ACC112 (cell line): ENCODE data around the gene MTCL3.

ENCODE experiments used
- H2AFZ ChIP-seq: fragments of 200-600 bp; sonication (generic); one replicate; pipeline ENCODE4 v1.6.0; 2017; ENCODE audit warnings: antibody characterized with exemption, low read length; ENCODE audit not compliant: unreplicated experiment
- H3K27ac ChIP-seq: fragments of 200-600 bp; sonication (generic); 2 replicates; pipeline ENCODE4 v1.5.1; 2014; ENCODE audit warnings: low read depth, mild to moderate bottlenecking, antibody characterized with exemption, low read length, moderate library complexity
- H3K27me3 ChIP-seq: fragments of 200-600 bp; sonication (generic); 2 replicates; pipeline ENCODE4 v1.6.1; 2014; ENCODE audit warnings: mild to moderate bottlenecking, antibody characterized with exemption, low read length, moderate library complexity, mixed read lengths; ENCODE audit not compliant: insufficient read depth
- H3K36me3 ChIP-seq: fragments of 200-600 bp; sonication (generic); 2 replicates; pipeline ENCODE4 v1.6.1; 2016; ENCODE audit warnings: mild to moderate bottlenecking, antibody characterized with exemption, low read length, moderate library complexity, mixed read lengths; ENCODE audit not compliant: insufficient read depth
- H3K4me1 ChIP-seq: fragments of 200-600 bp; sonication (generic); one replicate; pipeline ENCODE4 v1.6.1; 2016; ENCODE audit warnings: low read length, mixed read lengths; ENCODE audit not compliant: insufficient read depth, unreplicated experiment, control insufficient read depth
- H3K4me3 ChIP-seq: fragments of 200-600 bp; sonication (generic); 2 replicates; pipeline ENCODE4 v1.5.1; 2014; ENCODE audit warnings: mild to moderate bottlenecking, low read depth, low read length
- H3K79me2 ChIP-seq: fragments of 200-600 bp; sonication (generic); one replicate; pipeline ENCODE4 v1.6.0; 2016; ENCODE audit warnings: low read length; ENCODE audit not compliant: control insufficient read depth, unreplicated experiment, insufficient read depth

Gene MTCL3

GRCh38 chr6:127468936-127469335, 50.2 kb downstream of the MTCL3 start:
- no peak overlapping the region for H2AFZ ChIP-seq
- no peaks in the 10 kb centered on the region for H3K27me3 ChIP-seq
- H3K4me3 ChIP-seq = no peak overlapping the region
- no peaks in the 10 kb centered on the region for H3K79me2 ChIP-seq
- no peaks in the 10 kb centered on the region for H3K36me3 ChIP-seq
- peaks cover 26% of the 10 kb centered on the region for H3K4me1 ChIP-seq
- H3K27ac ChIP-seq = no peak overlapping the region

- Histone ChIP-seq H2AFZ (no peak overlapping the region), H3K27ac (no peak overlapping the region), H3K27me3 (no peaks in the 10 kb centered on the region), H3K79me2 (no peaks in the 10 kb centered on the region), H3K4me1 (peaks cover 22% of the 10 kb centered on the region), H3K4me3 (no peak overlapping the region), H3K36me3 (no peaks in the 10 kb centered on the region)
Observed at GRCh38 chr6:127466416-127466815, 52.7 kb downstream of the MTCL3 start.

- Histone ChIP-seq H3K27me3 (no peaks in the 10 kb centered on the region), H2AFZ (peak overlapping the region; percentile 71), H3K4me1 (peaks cover 19% of the 10 kb centered on the region), H3K79me2 (no peaks in the 10 kb centered on the region), H3K36me3 (no peaks in the 10 kb centered on the region), H3K4me3 (no peak overlapping the region), H3K27ac (peak overlapping the region; percentile 89)
Observed at GRCh38 chr6:127464881-127465459, 54.2 kb downstream of the MTCL3 start.

- Histone ChIP-seq H3K36me3 (no peaks in the 10 kb centered on the region), H3K79me2 (no peaks in the 10 kb centered on the region), H3K4me1 (peaks cover 21% of the 10 kb centered on the region), H3K27me3 (no peaks in the 10 kb centered on the region), H3K27ac (peak overlapping the region; percentile 89), H3K4me3 (peak overlapping the region; percentile 24; the same call in 1 of the 2 replicates), H2AFZ (peak overlapping the region; percentile 71)
Observed at GRCh38 chr6:127464161-127464880, 54.8 kb downstream of the MTCL3 start.

- H2AFZ ChIP-seq = no peak overlapping the region
Observed at GRCh38 chr6:127463056-127463455, 56.1 kb downstream of the MTCL3 start.

GRCh38 chr6:127462376-127462775, 56.8 kb downstream of the MTCL3 start:
- H3K4me3 ChIP-seq = no peak overlapping the region
- H3K4me1 ChIP-seq = peaks cover 39% of the 10 kb centered on the region
- H2AFZ ChIP-seq = no peak overlapping the region
- no peaks in the 10 kb centered on the region for H3K27me3 ChIP-seq
- no peaks in the 10 kb centered on the region for H3K79me2 ChIP-seq
- H3K27ac ChIP-seq = no peak overlapping the region
- no peaks in the 10 kb centered on the region for H3K36me3 ChIP-seq

More at GRCh38 chr6:127463056-127463455, 56.1 kb downstream of the MTCL3 start:
- Histone ChIP-seq H3K27ac (peak overlapping the region; percentile 89), H3K79me2 (no peaks in the 10 kb centered on the region), H3K27me3 (no peaks in the 10 kb centered on the region), H3K4me1 (peaks cover 33% of the 10 kb centered on the region), H3K36me3 (no peaks in the 10 kb centered on the region), H3K4me3 (no peak overlapping the region)

GRCh38 chr6:127460465-127460864, 58.7 kb downstream of the MTCL3 start:
- Histone ChIP-seq H2AFZ (no peak overlapping the region), H3K27me3 (no peaks in the 10 kb centered on the region), H3K36me3 (no peaks in the 10 kb centered on the region), H3K27ac (no peak overlapping the region), H3K4me1 (peaks cover 45% of the 10 kb centered on the region), H3K4me3 (no peak overlapping the region), H3K79me2 (no peaks in the 10 kb centered on the region)

- Histone ChIP-seq H3K27ac (no peak within 1 kb of the TSS), H2AFZ (no peak within 1 kb of the TSS)
Observed at GRCh38 chr6:127459231-127459641, 59.9 kb downstream of the MTCL3 start, which contains the start of gene KIAA0408. Gene KIAA0408 (minus strand): TSS chr6:127459389. CDS start chr6:127453981, 5,408 bp downstream.

GRCh38 chr6:127458817-127459216, 60.3 kb downstream of the MTCL3 start:
- Histone ChIP-seq H3K36me3 (no peaks in the 10 kb centered on the region), H3K27ac (no peak overlapping the region), H3K4me3 (peak overlapping the region; percentile 21; the same call in 1 of the 2 replicates), H2AFZ (no peak overlapping the region), H3K79me2 (no peaks in the 10 kb centered on the region), H3K27me3 (no peaks in the 10 kb centered on the region), H3K4me1 (peaks cover 32% of the 10 kb centered on the region)

More at GRCh38 chr6:127459231-127459641, 59.9 kb downstream of the MTCL3 start, which contains the start of gene KIAA0408:
- no peaks in the 10 kb centered on the region for H3K79me2 ChIP-seq
- no peaks in the 10 kb centered on the region for H3K27me3 ChIP-seq
- peaks cover 36% of the 10 kb centered on the region for H3K4me1 ChIP-seq
- peak within 1 kb of the TSS; percentile 21; the same call in 1 of the 2 replicates for H3K4me3 ChIP-seq
- H3K36me3 ChIP-seq = no peaks in the 10 kb centered on the region

GRCh38 chr6:127458222-127458621, 60.9 kb downstream of the MTCL3 start:
- H3K27ac ChIP-seq = no peak overlapping the region

More at GRCh38 chr6:127458222-127458621, 60.9 kb downstream of the MTCL3 start:
- Histone ChIP-seq H2AFZ (no peak overlapping the region), H3K4me3 (no peak overlapping the region), H3K4me1 (peaks cover 30% of the 10 kb centered on the region), H3K79me2 (no peaks in the 10 kb centered on the region), H3K27me3 (no peaks in the 10 kb centered on the region), H3K36me3 (no peaks in the 10 kb centered on the region)
